WERI-Rb-1 (cell line): ENCODE results near the gene ZSCAN5B.

ENCODE experiments used
- DNase-seq: peaks from one replicate; pipeline ENCODE4 v3.0.0-alpha.2; 2020
- H3K27ac ChIP-seq: fragments of 250-450 bp; sonication (Bioruptor Pico); 2 replicates; pipeline ENCODE4 v1.5.1; 2020; ENCODE audit warnings: mild to moderate bottlenecking, moderate library complexity
- H3K27me3 ChIP-seq: fragments of 250-450 bp; sonication (Bioruptor Pico); 2 replicates; pipeline ENCODE4 v1.5.1; 2021; ENCODE audit warnings: mild to moderate bottlenecking, low read depth, moderate library complexity; ENCODE audit not compliant: insufficient read depth, severe bottlenecking
- H3K36me3 ChIP-seq: fragments of 250-450 bp; sonication (Bioruptor Pico); 2 replicates; pipeline ENCODE4 v1.5.1; 2020; ENCODE audit warnings: mild to moderate bottlenecking, moderate library complexity
- H3K4me3 ChIP-seq: 2 replicates; pipeline ENCODE4 v1.5.1; 2011; ENCODE audit warnings: low read depth, mild to moderate bottlenecking, control low read depth, low read length
- H3K9me3 ChIP-seq: fragments of 250-450 bp; sonication (Bioruptor Pico); 2 replicates; pipeline ENCODE4 v1.5.1; 2021; ENCODE audit warnings: mild to moderate bottlenecking, moderate library complexity; ENCODE audit not compliant: severe bottlenecking
- CTCF ChIP-seq: IDR thresholded peaks from 2 replicates; pipeline ENCODE4 v1.5.1; 2011; ENCODE audit warnings: low read depth, mild to moderate bottlenecking, control low read depth, inconsistent platforms, low read length

The ZSCAN5B gene

GRCh38 chr19:56159009-56159559, 38.5 kb downstream of the ZSCAN5B start:
- H3K27ac ChIP-seq: no peak overlapping the region
- H3K4me3 ChIP-seq: no peak overlapping the region
- DNase-seq: no peak
- H3K27me3 ChIP-seq: no peaks in the 10 kb centered on the region
- no peaks in the 10 kb centered on the region for H3K9me3 ChIP-seq
- peaks cover 39% of the 10 kb centered on the region for H3K36me3 ChIP-seq
- TF ChIP-seq CTCF: no peak

DNA sequence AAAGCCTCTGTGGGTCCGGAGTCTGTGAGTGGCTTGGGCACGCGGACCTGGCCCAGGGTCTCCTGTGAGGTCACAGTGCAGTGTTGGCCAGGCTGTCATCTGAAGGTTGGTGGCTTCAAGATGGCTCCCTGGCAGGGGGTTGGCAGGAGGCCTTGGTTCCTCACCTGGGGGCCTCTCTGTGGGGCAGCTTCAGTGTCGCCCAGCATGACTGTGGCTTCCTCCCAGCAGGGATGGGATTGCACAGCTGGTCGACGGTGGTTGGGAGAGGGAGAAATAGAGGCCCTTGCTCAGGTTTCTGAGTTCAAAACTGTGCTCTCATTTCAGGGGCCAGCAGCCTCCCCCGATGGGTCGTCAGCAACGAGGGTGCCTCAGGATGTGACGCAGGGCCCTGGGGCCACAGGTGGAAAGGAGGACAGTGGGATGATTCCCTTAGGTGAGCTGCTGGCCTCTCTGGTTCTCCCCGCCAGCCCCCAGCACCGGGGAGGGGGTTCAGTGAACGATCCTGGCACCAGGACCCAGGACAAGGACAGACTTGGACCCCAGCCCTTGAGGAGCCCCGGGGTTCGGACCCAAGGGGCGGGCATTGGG, 39.3 kb downstream of the ZSCAN5B start:
- DNase-seq: no peak
- Histone ChIP-seq H3K4me3 (no peak overlapping the region), H3K27me3 (no peaks in the 10 kb centered on the region), H3K27ac (no peak overlapping the region), H3K36me3 (peaks cover 43% of the 10 kb centered on the region), H3K9me3 (no peaks in the 10 kb centered on the region)
- no peak for TF ChIP-seq CTCF

GRCh38 chr19:56156768-56157167, 40.8 kb downstream of the ZSCAN5B start:
- H3K9me3 ChIP-seq: peaks cover 2% of the 10 kb centered on the region
- H3K36me3 ChIP-seq: peaks cover 43% of the 10 kb centered on the region
- no peaks in the 10 kb centered on the region for H3K27me3 ChIP-seq
- H3K27ac ChIP-seq: no peak overlapping the region
- H3K4me3 ChIP-seq: no peak overlapping the region
- no peak for DNase-seq
- TF ChIP-seq CTCF: no peak

DNA sequence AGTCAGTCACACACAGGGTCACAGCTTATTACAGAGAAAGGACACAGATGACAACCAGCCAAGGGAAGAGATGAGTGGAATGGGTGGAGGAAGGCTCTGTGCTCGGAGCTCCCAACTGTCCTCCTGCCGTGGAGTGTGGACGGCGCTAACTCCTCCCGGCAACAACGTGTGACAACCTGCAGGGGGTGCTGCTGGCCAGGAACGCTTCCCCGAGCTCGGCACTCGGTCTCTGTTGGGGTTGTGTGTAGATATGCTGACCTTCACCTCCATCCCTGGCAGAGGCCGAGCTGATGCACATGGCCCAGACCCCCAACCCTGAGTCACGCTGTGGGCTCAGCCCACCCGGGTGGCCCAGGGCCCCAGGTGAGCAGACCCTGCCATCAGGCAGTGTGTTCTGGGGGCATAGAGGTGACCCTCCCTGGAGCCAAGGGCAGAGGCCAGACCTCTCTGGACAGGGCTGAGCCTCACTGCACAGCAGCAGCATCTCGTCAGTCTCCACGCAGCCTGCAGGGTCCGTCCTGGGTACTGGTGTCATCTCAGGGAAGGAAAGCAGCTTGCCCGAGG, 42.4 kb downstream of the ZSCAN5B start:
- peak; percentile 87 for TF ChIP-seq CTCF
- peak; percentile 66 for DNase-seq

DNA sequence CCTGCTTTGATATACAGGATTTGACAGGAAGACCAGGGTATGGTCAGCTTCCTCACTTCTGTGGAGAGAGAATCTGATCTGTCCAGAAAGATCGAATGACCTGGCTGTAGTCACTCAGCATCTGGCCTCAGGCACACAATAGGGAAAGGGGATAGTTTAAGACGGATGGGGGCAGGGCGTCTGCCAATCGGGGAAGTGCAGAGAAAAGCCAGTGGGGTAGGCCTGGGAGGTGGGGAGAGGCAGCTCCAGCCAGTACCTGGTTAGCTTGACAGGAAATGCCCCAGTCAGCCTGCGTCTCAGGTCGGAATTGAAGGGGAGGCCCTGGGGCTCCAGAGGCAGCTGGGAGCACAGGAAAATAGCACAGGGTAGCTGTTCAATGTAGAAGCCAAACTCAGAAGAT, 44.1 kb downstream of the ZSCAN5B start:
- DNase-seq: peak; percentile 54
- peak overlapping the region; percentile 57 for H3K27ac ChIP-seq
- no peaks in the 10 kb centered on the region for H3K27me3 ChIP-seq
- no peak overlapping the region for H3K4me3 ChIP-seq
- H3K9me3 ChIP-seq: peaks cover 2% of the 10 kb centered on the region
- no peak for TF ChIP-seq CTCF
- H3K36me3 ChIP-seq: peaks cover 29% of the 10 kb centered on the region

More for the DNA sequence above, 42.4 kb downstream of the ZSCAN5B start:
- Histone ChIP-seq H3K27ac (no peak overlapping the region), H3K36me3 (peaks cover 32% of the 10 kb centered on the region), H3K27me3 (no peaks in the 10 kb centered on the region), H3K4me3 (no peak overlapping the region), H3K9me3 (peaks cover 2% of the 10 kb centered on the region)
